ENCODE data around the gene PRDM16.

The PRDM16 gene

GRCh38 chr1:3240524-3241235 is 171.7 kb downstream of the PRDM16 start:
- peak overlapping the region; percentile 97 for H2BK15ac ChIP-seq (ENCODE audit: low read length)
- peaks cover 0 to 5% of the 10 kb centered on the region in 2 donors for H3K9me3 ChIP-seq (replicated peaks in 1 of 2; ENCODE audit: control insufficient read depth in 2 of 2, insufficient read depth in 1 of 2, low read depth in 1 of 2, low read length in 2 of 2)
- peak overlapping the region; percentile 12 for H3K18ac ChIP-seq (ENCODE audit: low read length)
- H3K23ac ChIP-seq (ENCODE audit: low read depth, low read length, poor library complexity), result peak overlapping the region; percentile 77
- H2AK5ac ChIP-seq (ENCODE audit: low read depth, low read length), result no peak overlapping the region
- no CpG with 5 or more reads among the region's 47 CpGs for WGBS, 2 donors (ENCODE audit: extremely low coverage in 2 of 2, insufficient read length in 2 of 2, insufficient replicate concordance in 1 of 2)
- peak overlapping the region; percentile 33 for H3K14ac ChIP-seq (ENCODE audit: low read length)
- no peak overlapping the region for H2BK12ac ChIP-seq (ENCODE audit: low read length)
- peaks cover 0 to 3% of the 10 kb centered on the region in 2 donors for H3K36me3 ChIP-seq (replicated peaks in 1 of 2; ENCODE audit: control insufficient read depth in 2 of 2, insufficient read depth in 2 of 2, low read length in 2 of 2)
- H2AFZ ChIP-seq (ENCODE audit: low read length), result no peak overlapping the region
- no peak for DNase-seq (ENCODE audit: low spot score)
- H4K91ac ChIP-seq (ENCODE audit: low read depth, low read length, poor library complexity), result no peak overlapping the region
- H3K4me3 ChIP-seq (ENCODE audit: low read length in 2 of 2), result no peak overlapping the region
- peaks cover 7% of the 10 kb centered on the region for H3K79me1 ChIP-seq (ENCODE audit: low read depth, low read length)
- no peak overlapping the region for H3K27ac ChIP-seq (replicated peaks; ENCODE audit: low read length)
- no peak overlapping the region for H4K8ac ChIP-seq (ENCODE audit: low read depth, low read length)
- no peak overlapping the region for H3K4me2 ChIP-seq (ENCODE audit: insufficient read depth, low read length, poor library complexity, severe bottlenecking)
- no peak overlapping the region for H3K9ac ChIP-seq (ENCODE audit: low read depth, low read length, poor library complexity)
- H2BK5ac ChIP-seq (ENCODE audit: low read length), result no peak overlapping the region
- peaks cover 0 to 9% of the 10 kb centered on the region in 2 donors for H3K4me1 ChIP-seq (ENCODE audit: control insufficient read depth in 2 of 2, insufficient read depth in 1 of 2, low read depth in 1 of 2, low read length in 2 of 2)
- H3K27me3 ChIP-seq (ENCODE audit: control insufficient read depth in 3 of 3, insufficient read depth in 3 of 3, low read depth in 1 of 3, low read length in 3 of 3), result peaks cover 0 to 57% (median 2%) of the 10 kb centered on the region in 3 experiments
- H2BK120ac ChIP-seq (ENCODE audit: low read depth, low read length), result peak overlapping the region; percentile 72
- H3K4ac ChIP-seq (ENCODE audit: low read length), result no peak overlapping the region

GRCh38 chr1:3241236-3241550 is 172.2 kb downstream of the PRDM16 start:
- H3K36me3 ChIP-seq (replicated peaks in 1 of 2; ENCODE audit: control insufficient read depth in 2 of 2, insufficient read depth in 2 of 2, low read length in 2 of 2), result peaks cover 0 to 3% of the 10 kb centered on the region in 2 donors
- WGBS, 2 donors (ENCODE audit: extremely low coverage in 2 of 2, insufficient read length in 2 of 2, insufficient replicate concordance in 1 of 2), result no CpG with 5 or more reads among the region's 17 CpGs
- DNase-seq (ENCODE audit: low spot score), result no peak

DNA sequence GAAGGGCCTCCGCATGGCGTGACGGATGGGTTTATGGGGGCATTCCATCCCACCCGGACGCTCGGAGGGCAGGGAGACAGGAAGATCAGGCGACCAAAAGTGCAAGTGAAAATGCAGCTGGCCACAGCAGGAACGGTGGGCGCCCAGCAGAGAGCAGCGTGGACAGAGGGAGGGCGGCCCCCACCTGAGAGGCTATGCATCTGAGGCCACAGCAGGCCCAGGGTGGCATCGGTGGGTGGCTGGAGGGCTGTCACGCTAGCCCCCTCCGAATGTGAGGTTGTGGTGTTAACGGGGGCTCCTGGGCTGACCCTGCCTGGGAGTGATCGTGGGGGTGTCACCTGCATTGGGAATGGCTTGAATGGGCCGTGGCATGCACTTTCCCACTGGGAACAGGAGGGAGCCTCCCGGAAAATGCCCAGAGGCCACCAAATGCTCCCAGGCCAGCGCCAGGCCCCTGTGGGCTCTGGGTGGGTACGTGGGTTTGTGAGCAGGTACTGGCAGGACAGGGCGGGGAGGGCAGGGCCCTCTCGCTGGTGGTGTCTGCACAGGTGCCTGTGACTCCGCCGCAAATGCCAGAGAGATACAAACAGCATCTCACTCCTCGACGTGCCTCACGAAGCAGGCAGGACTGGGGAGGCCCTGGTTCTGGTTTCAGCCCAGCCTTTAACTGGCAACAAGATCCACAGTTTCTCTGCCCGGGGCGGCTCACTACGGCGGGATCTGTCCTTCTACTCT is 172.8 kb downstream of the PRDM16 start:
- Histone ChIP-seq H3K4ac (ENCODE audit: low read length) (peak overlapping the region; percentile 59), H4K91ac (ENCODE audit: low read depth, low read length, poor library complexity) (no peak overlapping the region), H3K23ac (ENCODE audit: low read depth, low read length, poor library complexity) (peak overlapping the region; percentile 90), H3K4me3 (ENCODE audit: low read length in 2 of 2) (peak overlapping the region in 1 of 2 donors; percentile 23), H3K27ac (replicated peaks; ENCODE audit: low read length) (no peak overlapping the region), H3K79me1 (ENCODE audit: low read depth, low read length) (peaks cover 3% of the 10 kb centered on the region), H3K18ac (ENCODE audit: low read length) (peak overlapping the region; percentile 74), H2BK15ac (ENCODE audit: low read length) (peak overlapping the region; percentile 97), H3K27me3 (ENCODE audit: control insufficient read depth in 3 of 3, insufficient read depth in 3 of 3, low read depth in 1 of 3, low read length in 3 of 3) (peaks cover 0 to 66% (median 2%) of the 10 kb centered on the region in 3 experiments), H3K4me1 (ENCODE audit: control insufficient read depth in 2 of 2, insufficient read depth in 1 of 2, low read depth in 1 of 2, low read length in 2 of 2) (peaks cover 0 to 9% of the 10 kb centered on the region in 2 donors), H2BK5ac (ENCODE audit: low read length) (peak overlapping the region; percentile 48), H3K36me3 (replicated peaks in 1 of 2; ENCODE audit: control insufficient read depth in 2 of 2, insufficient read depth in 2 of 2, low read length in 2 of 2) (peaks cover 0 to 3% of the 10 kb centered on the region in 2 donors), H2BK12ac (ENCODE audit: low read length) (peak overlapping the region; percentile 63), H3K14ac (ENCODE audit: low read length) (peak overlapping the region; percentile 31), H3K9me3 (replicated peaks in 1 of 2; ENCODE audit: control insufficient read depth in 2 of 2, insufficient read depth in 1 of 2, low read depth in 1 of 2, low read length in 2 of 2) (peaks cover 0 to 5% of the 10 kb centered on the region in 2 donors), H3K4me2 (ENCODE audit: insufficient read depth, low read length, poor library complexity, severe bottlenecking) (no peak overlapping the region), H3K9ac (ENCODE audit: low read depth, low read length, poor library complexity) (peak overlapping the region; percentile 17), H2AFZ (ENCODE audit: low read length) (no peak overlapping the region), H2AK5ac (ENCODE audit: low read depth, low read length) (peak overlapping the region; percentile 98), H4K8ac (ENCODE audit: low read depth, low read length) (no peak overlapping the region), H2BK120ac (ENCODE audit: low read depth, low read length) (no peak overlapping the region)
- WGBS, 2 donors (ENCODE audit: extremely low coverage in 2 of 2, insufficient read length in 2 of 2, insufficient replicate concordance in 1 of 2), result no CpG with 5 or more reads among the region's 31 CpGs
- DNase-seq (ENCODE audit: low spot score), result no peak

More at GRCh38 chr1:3241236-3241550, 172.2 kb downstream of the PRDM16 start:
- Histone ChIP-seq H3K18ac (ENCODE audit: low read length) (peak overlapping the region; percentile 12), H4K91ac (ENCODE audit: low read depth, low read length, poor library complexity) (no peak overlapping the region), H2BK12ac (ENCODE audit: low read length) (no peak overlapping the region), H2BK120ac (ENCODE audit: low read depth, low read length) (peak overlapping the region; percentile 72), H3K27me3 (ENCODE audit: control insufficient read depth in 3 of 3, insufficient read depth in 3 of 3, low read depth in 1 of 3, low read length in 3 of 3) (peaks cover 0 to 63% (median 2%) of the 10 kb centered on the region in 3 experiments), H3K4me2 (ENCODE audit: insufficient read depth, low read length, poor library complexity, severe bottlenecking) (no peak overlapping the region), H4K8ac (ENCODE audit: low read depth, low read length) (no peak overlapping the region), H2AK5ac (ENCODE audit: low read depth, low read length) (peak overlapping the region; percentile 98), H3K14ac (ENCODE audit: low read length) (peak overlapping the region; percentile 33), H3K9me3 (replicated peaks in 1 of 2; ENCODE audit: control insufficient read depth in 2 of 2, insufficient read depth in 1 of 2, low read depth in 1 of 2, low read length in 2 of 2) (peaks cover 0 to 5% of the 10 kb centered on the region in 2 donors), H3K79me1 (ENCODE audit: low read depth, low read length) (peaks cover 7% of the 10 kb centered on the region), H2BK15ac (ENCODE audit: low read length) (peak overlapping the region; percentile 97), H3K4ac (ENCODE audit: low read length) (no peak overlapping the region), H3K4me1 (ENCODE audit: control insufficient read depth in 2 of 2, insufficient read depth in 1 of 2, low read depth in 1 of 2, low read length in 2 of 2) (peaks cover 0 to 8% of the 10 kb centered on the region in 2 donors), H3K27ac (replicated peaks; ENCODE audit: low read length) (no peak overlapping the region), H2AFZ (ENCODE audit: low read length) (no peak overlapping the region), H3K4me3 (ENCODE audit: low read length in 2 of 2) (peak overlapping the region in 1 of 2 donors; percentile 23), H3K9ac (ENCODE audit: low read depth, low read length, poor library complexity) (no peak overlapping the region), H3K23ac (ENCODE audit: low read depth, low read length, poor library complexity) (peak overlapping the region; percentile 77), H2BK5ac (ENCODE audit: low read length) (peak overlapping the region; percentile 48)

Data from neuronal stem cell (in vitro differentiated cells).